ENCODE data around the gene DBNDD1.

DNA sequence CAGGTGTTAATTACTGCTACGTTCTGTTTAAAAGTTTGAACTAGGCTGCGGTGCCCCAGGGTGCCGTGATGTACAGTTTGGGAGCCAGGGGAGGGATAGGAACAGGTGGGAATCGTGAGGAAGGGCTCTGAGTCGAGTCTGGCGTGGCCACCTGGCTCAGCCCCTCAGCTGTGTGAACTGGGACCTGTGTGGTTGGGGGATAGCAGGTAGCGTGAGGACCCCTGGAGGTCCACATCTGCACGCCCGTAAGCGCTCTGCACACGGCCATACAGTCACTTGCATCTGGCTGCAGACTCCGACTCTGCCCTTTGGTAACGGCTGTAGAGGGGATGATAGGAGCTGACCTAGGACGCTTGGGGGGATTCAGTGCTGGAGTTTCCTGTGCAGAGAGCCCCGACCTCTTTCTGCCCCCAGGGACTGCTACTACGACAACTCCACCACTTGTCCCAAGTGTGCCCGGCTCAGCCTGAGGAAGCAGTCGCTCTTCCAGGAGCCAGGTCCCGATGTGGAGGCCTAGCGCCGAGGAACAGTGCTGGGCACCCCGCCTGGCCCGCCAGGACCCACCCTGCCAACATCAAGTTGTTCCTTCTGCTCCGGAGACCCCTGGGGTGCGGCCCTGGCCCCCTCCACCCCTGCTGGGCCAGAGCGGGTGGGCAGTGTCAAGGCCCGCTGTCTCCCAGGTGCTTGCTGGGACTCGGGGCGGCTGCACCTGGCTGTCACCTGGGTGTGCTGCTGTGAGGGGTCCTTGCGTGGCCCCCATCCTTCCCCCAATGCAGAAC is 53.6 kb downstream of the DBNDD1 start:
- TF ChIP-seq, protein P1, sequence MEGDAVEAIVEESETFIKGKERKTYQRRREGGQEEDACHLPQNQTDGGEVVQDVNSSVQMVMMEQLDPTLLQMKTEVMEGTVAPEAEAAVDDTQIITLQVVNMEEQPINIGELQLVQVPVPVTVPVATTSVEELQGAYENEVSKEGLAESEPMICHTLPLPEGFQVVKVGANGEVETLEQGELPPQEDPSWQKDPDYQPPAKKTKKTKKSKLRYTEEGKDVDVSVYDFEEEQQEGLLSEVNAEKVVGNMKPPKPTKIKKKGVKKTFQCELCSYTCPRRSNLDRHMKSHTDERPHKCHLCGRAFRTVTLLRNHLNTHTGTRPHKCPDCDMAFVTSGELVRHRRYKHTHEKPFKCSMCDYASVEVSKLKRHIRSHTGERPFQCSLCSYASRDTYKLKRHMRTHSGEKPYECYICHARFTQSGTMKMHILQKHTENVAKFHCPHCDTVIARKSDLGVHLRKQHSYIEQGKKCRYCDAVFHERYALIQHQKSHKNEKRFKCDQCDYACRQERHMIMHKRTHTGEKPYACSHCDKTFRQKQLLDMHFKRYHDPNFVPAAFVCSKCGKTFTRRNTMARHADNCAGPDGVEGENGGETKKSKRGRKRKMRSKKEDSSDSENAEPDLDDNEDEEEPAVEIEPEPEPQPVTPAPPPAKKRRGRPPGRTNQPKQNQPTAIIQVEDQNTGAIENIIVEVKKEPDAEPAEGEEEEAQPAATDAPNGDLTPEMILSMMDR (IDR thresholded peaks at IDR 0.05): no peak
- no peak for TF ChIP-seq POLR2A (IDR thresholded peaks at IDR 0.05)

Measured in body of pancreas (tissue), 4 donors.